ENCODE results near the gene STARD7.
"Not testable (repeated sequence)": the region's sequence is repeated elsewhere in the genome, so short reads cannot be mapped to it uniquely, and the experiment has no call there.

STARD7 gene

GRCh38 chr2:96163415-96163767 lies 45.2 kb downstream of the STARD7 start:
- ATAC-seq, result peak; percentile 3
- DNase-seq, result no peak

- DNase-seq (no peak), ATAC-seq (no peak)
Measured at GRCh38 chr2:96161898-96162297, 46.7 kb downstream of the STARD7 start.

GRCh38 chr2:96160366-96160765 lies 48.3 kb downstream of the STARD7 start:
- not testable (repeated sequence) for DNase-seq, ATAC-seq

GRCh38 chr2:96159084-96159830 lies 49.4 kb downstream of the STARD7 start:
- peak; percentile 70 for DNase-seq
- no peak for ATAC-seq

GRCh38 chr2:96158554-96158940 lies 50.1 kb downstream of the STARD7 start:
- ATAC-seq (no peak), DNase-seq (no peak)

- ATAC-seq, result peak; percentile 79
Measured at GRCh38 chr2:96157649-96158553, 50.7 kb downstream of the STARD7 start.

GRCh38 chr2:96156926-96157648 lies 51.5 kb downstream of the STARD7 start:
- peak; percentile 57 for DNase-seq
- ATAC-seq, result peak; percentile 2

More at GRCh38 chr2:96157649-96158553, 50.7 kb downstream of the STARD7 start:
- peak; percentile 97 for DNase-seq

GRCh38 chr2:96156011-96156820 lies 52.4 kb downstream of the STARD7 start:
- peak; percentile 60 for ATAC-seq
- DNase-seq, result peak; percentile 75

- ATAC-seq (no peak), DNase-seq (peak; percentile 6)
Measured at GRCh38 chr2:96154506-96155380, 53.9 kb downstream of the STARD7 start.

GRCh38 chr2:96153991-96154431 lies 54.6 kb downstream of the STARD7 start:
- ATAC-seq, result no peak

GRCh38 chr2:96153291-96153713 lies 55.3 kb downstream of the STARD7 start:
- ATAC-seq (no peak), DNase-seq (peak; percentile 5)

More at GRCh38 chr2:96153991-96154431, 54.6 kb downstream of the STARD7 start:
- no peak for DNase-seq

- DNase-seq (peak; percentile 4), ATAC-seq (no peak)
Measured at GRCh38 chr2:96152304-96153161, 56.1 kb downstream of the STARD7 start.

- DNase-seq, result no peak
- no peak for ATAC-seq
Measured at GRCh38 chr2:96151595-96152303, 56.9 kb downstream of the STARD7 start.

GRCh38 chr2:96150791-96151594 lies 57.6 kb downstream of the STARD7 start:
- DNase-seq, result peak; percentile 9
- no peak for ATAC-seq

- ATAC-seq, result no peak
Measured at GRCh38 chr2:96150007-96150640, 58.5 kb downstream of the STARD7 start.

GRCh38 chr2:96148410-96149217 lies 60.0 kb downstream of the STARD7 start:
- ATAC-seq (peak; percentile 73), DNase-seq (peak; percentile 98)

More at GRCh38 chr2:96150007-96150640, 58.5 kb downstream of the STARD7 start:
- peak; percentile 6 for DNase-seq
